Stimulated activated CD8-positive, alpha-beta memory T cell treated with anti-CD3 and anti-CD28 coated beads, Interleukin-4, amount 100 ng/mL, for 1 hour (primary cell): ENCODE results near the gene VWF.
"Not testable (repeated sequence)": the region's sequence is repeated elsewhere in the genome, so short reads cannot be mapped to it uniquely, and the experiment has no call there.

Source experiments
- DNase-seq, 2 donors: peaks; one replicate each; pipeline ENCODE4 v3.0.0-alpha.2; 2020; ENCODE audit warnings: low read depth in 2 of 2, low spot score in 1 of 2

VWF gene

GRCh38 chr12:6038160-6038559 lies 86.3 kb downstream of the VWF start:
- no peak for DNase-seq

GRCh38 chr12:6037459-6037858 lies 87.0 kb downstream of the VWF start:
- DNase-seq: no peak

- no peak for DNase-seq
Observed at GRCh38 chr12:6036509-6036908, 88.0 kb downstream of the VWF start.

GRCh38 chr12:6034596-6034995 lies 89.9 kb downstream of the VWF start:
- DNase-seq: no peak

GRCh38 chr12:6033546-6033945 lies 90.9 kb downstream of the VWF start:
- DNase-seq: no peak

GRCh38 chr12:6032726-6033125 lies 91.7 kb downstream of the VWF start:
- DNase-seq: no peak

- no peak for DNase-seq
Observed at GRCh38 chr12:6031001-6031400, 93.5 kb downstream of the VWF start.

GRCh38 chr12:6030081-6030480 lies 94.4 kb downstream of the VWF start:
- DNase-seq: no peak

GRCh38 chr12:6029401-6029800 lies 95.1 kb downstream of the VWF start:
- no peak for DNase-seq

GRCh38 chr12:6026998-6027397 lies 97.5 kb downstream of the VWF start:
- DNase-seq: no peak

GRCh38 chr12:6025703-6026298 lies 98.7 kb downstream of the VWF start:
- DNase-seq: not testable (repeated sequence)

GRCh38 chr12:6024066-6024465 lies 100.4 kb downstream of the VWF start:
- not testable (repeated sequence) for DNase-seq

GRCh38 chr12:6020930-6021329 lies 103.5 kb downstream of the VWF start:
- no peak for DNase-seq

GRCh38 chr12:6020511-6020910 lies 104.0 kb downstream of the VWF start:
- not testable (repeated sequence) for DNase-seq

GRCh38 chr12:6019256-6019655 lies 105.2 kb downstream of the VWF start:
- DNase-seq: not testable (repeated sequence)

- no peak for DNase-seq
Observed at GRCh38 chr12:6018265-6018664, 106.2 kb downstream of the VWF start.

- no peak for DNase-seq
Observed at GRCh38 chr12:6016756-6017155, 107.7 kb downstream of the VWF start.

- not testable (repeated sequence) for DNase-seq
Observed at GRCh38 chr12:6016004-6016403, 108.5 kb downstream of the VWF start.

GRCh38 chr12:6015271-6015670 lies 109.2 kb downstream of the VWF start:
- not testable (repeated sequence) for DNase-seq

- DNase-seq: not testable (repeated sequence)
Observed at GRCh38 chr12:6010631-6011350, 113.7 kb downstream of the VWF start.

GRCh38 chr12:5997260-5997659 lies 127.2 kb downstream of the VWF start:
- no peak for DNase-seq

GRCh38 chr12:5996459-5996858 lies 128.0 kb downstream of the VWF start:
- no peak for DNase-seq

GRCh38 chr12:5989621-5990020 lies 134.8 kb downstream of the VWF start:
- no peak for DNase-seq
